Glomerular endothelial cell (primary cell): ENCODE results near the gene CREB5. TPM values are rescaled to one million over a fixed set of nuclear protein-coding genes. Genes with fewer than 3 reads are reported as not detected.

Source experiments
- DNase-seq: peaks from one replicate; pipeline ENCODE4 v3.0.0-alpha.2; 2011; ENCODE audit warnings: low read depth, low spot score; ENCODE audit errors: extremely low read depth
- total RNA-seq: library from RNA; depleted of rRNA; stranded (reverse); fragments of >200 nt; gene quantifications from 2 replicates; pipeline ENCODE4 v1.2.3, GENCODE V29; 2015

The CREB5 gene
- total RNA-seq, 1 donor from 2014 or later, result 28.7 TPM

DNA sequence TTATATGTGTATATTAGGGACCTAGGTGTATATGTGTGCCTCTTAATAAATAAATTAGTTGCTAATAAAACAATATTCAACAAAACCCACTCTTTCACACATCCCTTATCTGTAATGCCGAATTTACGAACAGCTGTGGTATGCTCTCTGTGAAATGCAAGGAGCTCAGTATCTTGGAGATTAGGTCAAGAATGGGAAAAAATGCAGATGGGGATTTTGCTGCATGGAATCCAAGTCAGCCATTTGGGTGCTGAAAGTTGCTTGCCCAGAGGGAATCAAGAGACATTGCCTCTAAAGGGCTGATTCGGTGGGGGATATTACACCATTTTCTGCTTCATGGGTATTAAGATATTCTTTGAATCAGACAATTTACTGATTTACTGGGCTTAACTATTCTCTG, 93.5 kb downstream of the CREB5 start:
- no peak for DNase-seq

DNA sequence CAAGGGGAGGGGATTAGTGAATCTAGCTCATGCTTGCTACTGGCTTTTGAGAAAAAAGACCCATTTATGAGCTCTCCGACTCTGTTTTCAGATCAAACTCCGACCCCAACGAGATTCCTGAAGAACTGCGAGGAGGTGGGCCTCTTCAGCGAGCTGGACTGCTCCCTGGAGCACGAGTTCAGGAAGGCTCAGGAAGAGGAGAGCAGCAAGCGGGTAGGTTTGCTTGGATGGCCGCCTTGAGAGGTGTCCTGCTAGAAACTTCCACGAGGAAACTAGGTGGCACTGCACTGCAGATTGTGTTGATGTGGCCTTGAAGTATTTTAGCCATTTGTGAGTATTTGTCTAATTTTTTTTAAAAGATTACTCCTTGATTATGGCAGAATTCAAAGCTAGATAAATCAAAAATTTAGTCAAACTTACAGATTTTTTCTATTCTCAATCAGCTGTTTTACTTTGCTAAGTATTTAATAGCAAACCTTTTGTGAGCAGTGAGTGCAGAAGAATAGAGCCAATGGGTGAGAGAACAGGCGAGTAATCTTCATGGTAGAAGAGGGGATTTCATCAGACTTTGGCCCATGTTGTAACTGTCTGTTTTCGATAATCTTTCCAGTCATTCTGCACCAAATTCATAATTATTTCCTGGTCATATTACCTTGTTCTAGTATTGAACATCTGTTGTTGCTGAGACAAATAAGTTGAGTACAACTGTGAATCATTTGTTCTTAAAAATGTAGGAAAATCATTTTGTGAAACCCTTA, 95.4 kb downstream of the CREB5 start:
- no peak for DNase-seq

DNA sequence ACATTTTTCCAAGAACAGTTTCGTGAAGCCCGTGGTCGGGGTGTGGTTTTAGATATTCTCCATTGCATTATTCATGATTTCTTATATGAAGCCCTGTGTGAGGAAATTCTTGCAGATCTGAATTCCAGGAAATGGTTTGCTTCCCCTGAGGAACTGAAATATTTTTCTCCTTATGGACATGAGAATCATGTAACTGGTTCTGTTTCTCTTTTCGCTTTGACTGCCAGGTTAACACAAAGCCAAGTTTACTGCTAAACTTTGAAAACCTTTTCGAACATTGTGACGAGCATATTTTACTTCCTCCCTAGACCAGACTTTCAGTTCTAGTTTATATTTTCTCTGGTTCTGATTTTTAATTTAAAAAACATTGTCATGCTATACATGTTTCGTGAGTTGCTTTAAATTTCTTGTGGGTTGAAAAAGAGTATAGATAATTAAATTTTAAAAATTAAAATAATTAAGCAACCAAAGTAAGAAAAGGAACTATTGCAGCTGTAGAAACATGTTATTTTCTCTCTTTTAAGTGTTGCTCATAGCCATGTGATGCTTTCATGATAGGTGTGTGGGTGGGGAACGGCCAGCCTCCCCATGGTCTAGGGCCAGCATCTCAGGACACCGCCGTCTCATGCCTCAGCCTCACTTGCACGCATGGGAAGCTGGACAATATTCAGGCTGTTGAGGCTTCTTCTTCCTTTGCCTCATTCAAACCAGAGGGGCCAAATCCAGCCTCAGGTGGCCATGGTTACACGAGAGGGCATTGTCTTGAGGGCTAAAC, 97.1 kb downstream of the CREB5 start:
- DNase-seq, result no peak

DNA sequence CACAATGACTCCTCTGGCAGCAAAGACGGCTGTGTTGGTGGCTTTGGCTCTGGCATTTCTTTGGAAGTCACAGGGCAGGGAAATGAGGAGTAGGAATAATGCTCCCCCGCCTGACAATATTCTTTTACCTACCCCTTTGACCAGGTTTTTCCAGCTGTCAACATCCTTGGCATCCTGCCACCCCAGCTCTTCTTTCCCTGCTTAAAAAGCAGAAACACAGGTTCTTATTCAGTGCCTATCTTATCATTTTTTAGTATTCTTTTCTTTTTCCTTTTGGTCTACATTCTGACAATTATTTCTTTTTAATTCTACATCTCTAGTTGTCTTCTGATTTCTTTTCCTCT, 97.7 kb downstream of the CREB5 start:
- no peak for DNase-seq

DNA sequence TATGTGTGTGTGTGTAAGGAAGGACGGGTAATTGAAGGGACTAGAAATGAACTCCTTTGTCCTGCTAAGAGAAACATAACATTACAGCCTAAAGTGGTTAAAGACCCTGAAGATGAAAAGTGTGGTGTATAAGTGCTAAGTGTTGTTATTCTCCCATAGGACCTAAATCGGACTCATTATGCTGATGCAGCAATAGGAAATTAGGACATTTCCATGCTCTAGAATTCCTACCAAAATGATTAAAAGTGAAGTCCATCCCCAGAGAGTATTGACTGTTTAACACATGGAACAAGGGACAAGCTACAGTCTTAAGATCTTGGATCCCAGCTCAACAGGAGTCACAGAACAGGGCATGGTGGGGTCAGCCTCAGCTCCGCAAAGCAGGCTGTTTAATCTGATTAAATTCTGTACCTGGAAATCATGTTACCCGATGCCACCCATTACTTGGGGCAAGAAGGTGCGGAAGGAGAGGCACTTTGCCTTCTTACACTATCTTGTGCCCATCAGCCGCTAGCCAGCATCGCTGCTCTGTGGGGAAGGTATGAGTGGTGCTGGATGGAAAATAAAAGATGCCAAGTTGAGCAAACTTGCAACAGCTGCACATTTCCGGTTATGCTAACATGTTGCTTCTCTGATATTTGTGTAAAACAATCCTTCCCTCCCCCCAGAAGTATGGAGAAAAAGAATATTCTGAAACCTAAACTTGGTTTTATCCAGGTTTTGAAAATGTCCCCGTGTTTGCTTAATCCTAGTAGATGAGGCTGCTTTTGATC, 100.5 kb downstream of the CREB5 start:
- no peak for DNase-seq

DNA sequence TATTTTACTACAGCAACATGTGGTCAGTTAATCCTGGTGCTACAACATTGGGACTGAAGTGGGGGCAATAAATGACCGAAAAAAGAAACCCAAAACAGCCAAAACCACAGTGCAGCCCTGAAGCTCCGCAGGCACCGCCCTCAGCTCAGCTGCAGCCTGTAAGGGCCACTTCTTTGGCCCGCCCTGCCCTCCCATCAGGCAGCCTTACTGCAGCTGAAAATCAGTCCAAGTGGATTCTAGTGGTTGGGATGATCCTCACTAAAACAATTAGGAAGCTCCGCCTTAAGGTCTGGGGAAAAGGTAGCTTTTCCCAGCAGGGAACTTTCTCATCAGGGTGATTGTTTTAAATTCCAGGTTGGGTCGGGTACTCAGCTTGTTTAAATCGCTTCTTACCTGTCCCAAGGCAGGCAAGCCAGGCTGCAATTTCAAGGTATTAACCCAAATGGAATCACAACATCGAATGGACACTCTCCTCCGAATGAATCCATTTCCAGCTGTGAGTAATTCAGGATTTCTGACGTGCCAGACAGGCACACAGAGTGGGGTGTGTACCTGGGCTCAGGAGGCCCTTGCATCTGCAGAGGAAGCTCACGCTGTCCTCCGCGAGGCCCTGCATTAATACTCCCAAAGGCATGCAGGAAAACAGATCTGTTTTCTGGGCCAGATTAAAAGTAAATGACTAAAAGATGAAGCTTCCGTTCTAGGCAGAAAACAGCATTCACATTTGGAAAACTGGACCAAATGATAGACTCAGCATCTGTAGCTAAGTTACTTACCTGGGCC, 104.3 kb downstream of the CREB5 start:
- DNase-seq, result no peak

DNA sequence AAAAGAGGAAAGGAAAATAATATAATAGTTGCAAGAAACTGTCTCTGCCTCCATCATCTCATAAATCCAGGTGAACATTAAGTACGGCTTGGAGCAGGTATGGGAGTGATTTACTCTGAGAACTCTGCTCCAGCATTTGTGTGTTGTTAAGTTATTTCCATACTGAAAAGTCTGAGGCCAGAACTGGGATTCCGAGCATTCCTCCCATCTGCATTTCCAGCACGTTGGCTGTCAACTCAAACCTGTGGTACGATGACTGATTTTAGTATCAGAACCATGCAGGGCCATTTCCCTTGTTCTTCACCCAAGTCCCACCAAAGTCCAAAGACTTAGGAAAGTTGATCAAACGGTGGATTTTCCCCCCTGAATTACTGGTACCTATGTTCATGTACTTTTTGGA, 104.9 kb downstream of the CREB5 start:
- DNase-seq, result no peak

DNA sequence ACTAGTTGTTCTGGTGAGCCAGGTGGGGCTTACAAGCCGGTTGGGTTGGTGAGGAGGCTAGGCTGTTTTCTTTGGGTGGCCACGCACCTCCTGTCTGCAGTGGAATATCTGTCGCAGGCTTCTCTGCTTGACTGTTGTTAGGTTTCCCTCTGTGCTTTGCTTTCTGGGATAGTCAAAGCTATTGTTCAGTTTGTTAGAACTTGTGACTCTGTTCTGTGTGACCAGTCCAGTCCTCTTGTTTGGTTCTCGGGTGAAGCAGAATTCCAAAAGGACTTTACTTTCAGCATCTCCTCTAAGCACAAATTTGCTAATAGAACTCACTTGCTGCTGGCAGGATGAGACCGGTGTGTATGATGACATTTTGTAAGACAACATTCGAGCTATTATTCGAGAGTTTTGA, 105.3 kb downstream of the CREB5 start:
- no peak for DNase-seq

DNA sequence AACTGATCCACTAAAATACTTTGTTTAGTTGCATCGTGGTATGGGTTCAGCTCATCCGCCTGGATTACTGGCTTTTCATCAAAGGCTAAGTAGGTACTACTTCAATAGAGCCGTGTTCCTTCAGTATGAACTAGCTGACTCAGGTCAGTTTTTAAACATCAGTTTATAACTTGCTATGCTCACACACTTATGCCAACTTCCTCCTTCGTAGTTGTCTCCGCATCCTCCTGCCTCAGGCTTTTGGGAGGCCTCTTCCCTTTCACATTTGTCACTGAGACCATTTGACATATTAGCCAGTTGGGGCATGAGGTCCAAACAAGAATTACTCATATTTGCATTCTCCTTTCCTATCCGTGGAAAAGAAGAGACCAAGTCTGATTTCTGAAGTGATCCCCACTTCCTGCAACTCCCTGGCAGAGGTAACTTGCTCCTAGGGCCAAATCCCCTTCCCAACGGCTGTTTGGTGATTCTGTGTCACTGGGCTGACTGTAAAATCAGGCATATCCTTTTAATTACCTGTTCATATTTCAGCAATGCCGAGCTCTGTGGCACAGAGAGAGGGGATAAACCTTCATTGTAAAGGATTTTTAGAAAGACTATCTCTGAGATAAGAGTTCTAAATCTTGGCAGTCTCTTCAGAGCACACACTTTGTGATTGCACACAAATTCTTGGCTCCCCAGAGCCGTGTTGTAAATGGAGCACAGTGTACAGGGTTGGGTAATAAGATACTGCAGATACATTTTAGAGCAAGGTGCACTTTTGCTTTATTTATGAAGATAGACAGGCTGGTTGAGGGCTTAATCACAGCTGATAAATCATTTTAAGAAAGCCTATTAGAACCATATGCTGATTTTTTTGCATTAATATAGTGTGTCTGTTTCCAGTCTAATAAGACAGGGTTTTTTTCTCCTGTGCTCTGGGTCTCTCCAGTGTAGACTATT, 108.0 kb downstream of the CREB5 start:
- no peak for DNase-seq

DNA sequence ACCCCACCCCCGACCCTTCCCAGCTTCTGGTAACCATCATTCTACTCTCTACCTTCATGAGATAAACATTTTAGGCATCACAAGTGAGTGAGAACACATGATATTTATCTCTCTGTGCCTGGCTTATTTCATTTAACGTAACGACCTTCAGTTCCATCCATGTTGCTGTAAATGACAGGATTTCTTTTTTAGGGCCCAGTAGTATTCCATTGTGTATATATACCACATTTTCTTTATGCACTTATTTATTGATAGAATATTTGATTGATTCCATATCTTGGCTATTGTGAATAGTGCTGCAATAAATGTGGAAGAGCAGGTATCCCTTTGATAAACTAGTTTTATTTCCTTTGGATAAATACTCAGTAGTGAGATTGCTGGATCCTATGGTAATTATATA, 112.7 kb downstream of the CREB5 start:
- DNase-seq, result no peak

DNA sequence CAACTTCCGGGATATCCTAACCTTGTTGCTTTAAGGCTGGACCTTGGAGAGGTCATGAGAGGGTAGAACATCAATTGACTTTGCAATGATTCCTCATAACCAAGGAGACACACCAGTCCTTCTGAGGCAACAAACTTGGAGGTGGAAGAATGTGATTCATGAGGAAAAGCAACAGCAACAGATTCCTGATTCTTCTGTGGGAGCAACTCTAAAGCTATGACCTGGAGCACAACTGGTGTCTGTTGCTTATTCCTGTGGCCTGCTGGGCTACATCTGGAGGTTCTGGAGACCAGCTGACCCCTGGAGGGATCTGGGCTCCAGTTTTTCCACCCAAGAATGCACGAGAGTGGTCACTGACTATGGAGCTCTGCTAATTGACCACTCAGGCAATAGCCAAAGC, 116.6 kb downstream of the CREB5 start:
- DNase-seq, result no peak

DNA sequence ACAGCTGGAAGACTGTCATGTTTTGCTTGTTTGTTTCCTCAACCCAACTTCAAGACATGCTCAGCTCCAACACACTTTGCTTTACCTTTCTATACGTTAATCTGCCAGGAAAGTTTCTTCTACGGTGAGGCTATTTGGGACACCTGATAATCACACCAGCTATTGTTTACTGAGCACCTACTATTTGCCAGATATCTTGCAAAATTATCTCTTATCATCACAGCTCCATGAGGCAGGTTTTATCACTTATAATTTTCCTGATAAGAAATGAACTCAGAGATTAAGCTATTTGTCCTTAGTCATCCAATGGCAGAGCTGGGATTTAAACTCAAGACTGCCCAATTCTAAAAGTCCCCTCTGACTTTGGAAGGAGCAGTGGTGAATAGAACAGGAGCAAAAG, 117.4 kb downstream of the CREB5 start:
- DNase-seq, result no peak

DNA sequence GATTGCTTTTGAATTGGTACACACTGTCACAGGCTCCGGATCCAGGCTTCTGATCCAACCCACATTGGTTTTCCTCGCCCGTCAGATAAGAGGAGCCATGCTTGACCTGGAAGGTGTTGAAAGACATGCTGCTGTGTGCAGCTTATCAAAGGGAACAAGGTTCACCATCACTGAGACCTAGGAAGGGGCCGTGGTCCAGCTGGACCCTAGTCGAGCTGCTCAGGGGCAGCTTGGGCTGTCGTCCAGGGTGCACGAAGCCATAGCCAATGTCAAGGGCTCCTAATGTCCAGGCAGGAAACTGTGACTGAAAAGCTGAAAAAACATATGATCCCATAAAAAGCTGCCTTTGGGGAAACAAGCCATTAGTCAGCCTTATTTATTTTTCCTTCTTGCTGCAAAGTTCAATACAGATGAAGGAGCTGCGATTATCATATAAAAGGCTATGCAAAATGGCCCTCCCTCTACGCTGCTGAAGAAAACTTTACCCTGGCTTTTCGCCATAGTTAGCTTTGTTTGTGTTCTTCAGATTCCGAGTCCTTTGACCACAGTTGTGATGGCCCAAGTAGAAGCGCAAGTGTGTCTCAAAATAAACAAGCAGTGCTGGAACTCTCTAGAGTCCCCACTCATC, 118.0 kb downstream of the CREB5 start:
- DNase-seq, result no peak

DNA sequence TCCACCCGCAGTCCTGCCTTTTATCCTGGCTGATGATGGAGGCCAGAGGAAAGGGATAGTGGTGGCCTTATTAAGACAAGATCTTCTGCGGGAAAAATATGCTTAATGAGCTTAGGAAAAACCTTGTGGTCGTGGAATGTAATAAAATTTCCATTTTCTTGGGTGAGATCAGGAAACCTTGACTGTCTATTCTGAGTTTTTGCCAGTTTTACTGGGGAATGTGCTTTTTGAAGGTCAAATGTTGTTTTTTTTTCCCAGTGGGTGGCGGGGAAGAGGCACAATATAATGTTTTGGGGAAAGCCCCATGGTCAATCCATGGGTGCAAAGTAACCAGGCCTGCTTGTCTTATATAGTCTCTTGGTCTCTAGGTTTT, 118.5 kb downstream of the CREB5 start:
- no peak for DNase-seq

DNA sequence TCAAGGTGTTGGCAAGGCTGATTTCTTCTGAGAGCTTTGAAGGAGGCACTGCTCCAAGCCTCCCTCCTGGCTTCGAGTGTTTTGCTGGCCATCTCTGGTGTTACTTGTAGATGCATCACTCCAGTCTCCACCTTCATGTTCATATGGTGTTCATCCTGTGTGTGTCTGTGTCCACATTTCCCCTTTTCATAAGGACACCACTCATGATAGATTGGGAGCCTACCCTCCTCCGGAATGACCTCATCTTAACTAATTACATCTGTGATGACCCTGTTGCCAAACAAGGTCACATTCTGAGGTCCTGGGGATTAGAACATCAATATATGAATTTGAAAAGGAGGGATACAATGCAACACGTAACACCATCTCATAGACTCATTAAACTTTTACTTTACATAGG, 119.0 kb downstream of the CREB5 start:
- DNase-seq, result no peak

DNA sequence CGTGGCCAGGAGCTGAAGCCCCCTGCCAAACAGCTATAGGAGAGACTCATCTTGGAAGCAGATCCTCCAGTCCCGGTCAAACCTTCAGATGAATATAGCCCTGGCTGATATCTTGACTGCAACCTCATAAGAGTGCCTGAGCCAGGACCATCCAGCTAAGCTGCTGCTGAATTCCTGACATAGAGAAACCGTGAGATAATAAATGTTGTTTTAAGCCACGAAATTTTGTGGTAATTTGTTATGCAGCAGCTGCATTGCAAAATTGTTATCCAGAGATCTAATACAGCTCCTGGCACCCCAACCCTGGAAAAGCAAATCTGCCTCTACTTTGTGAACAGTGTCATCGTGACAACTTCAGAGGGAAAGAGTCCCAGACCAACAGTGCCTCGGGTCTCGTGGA, 119.9 kb downstream of the CREB5 start:
- no peak for DNase-seq

DNA sequence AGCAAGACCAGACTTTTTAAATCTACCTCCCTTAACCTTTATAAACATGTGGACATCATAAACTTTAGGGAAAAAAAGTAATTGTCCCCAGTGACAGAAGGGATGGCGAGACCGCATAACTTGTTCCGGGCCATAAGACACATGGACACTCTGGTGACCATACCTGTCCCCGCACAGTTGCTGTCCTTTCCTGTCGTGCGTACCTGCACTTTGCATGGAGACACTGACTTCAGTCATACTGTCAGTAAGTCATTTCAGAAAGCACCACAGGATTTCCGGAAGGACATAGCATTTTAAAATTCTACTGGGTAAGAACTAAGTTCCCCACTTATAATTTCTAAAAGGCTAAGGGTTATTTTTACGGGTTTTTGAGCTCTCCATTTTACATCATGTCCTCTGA, 120.9 kb downstream of the CREB5 start:
- DNase-seq, result no peak

DNA sequence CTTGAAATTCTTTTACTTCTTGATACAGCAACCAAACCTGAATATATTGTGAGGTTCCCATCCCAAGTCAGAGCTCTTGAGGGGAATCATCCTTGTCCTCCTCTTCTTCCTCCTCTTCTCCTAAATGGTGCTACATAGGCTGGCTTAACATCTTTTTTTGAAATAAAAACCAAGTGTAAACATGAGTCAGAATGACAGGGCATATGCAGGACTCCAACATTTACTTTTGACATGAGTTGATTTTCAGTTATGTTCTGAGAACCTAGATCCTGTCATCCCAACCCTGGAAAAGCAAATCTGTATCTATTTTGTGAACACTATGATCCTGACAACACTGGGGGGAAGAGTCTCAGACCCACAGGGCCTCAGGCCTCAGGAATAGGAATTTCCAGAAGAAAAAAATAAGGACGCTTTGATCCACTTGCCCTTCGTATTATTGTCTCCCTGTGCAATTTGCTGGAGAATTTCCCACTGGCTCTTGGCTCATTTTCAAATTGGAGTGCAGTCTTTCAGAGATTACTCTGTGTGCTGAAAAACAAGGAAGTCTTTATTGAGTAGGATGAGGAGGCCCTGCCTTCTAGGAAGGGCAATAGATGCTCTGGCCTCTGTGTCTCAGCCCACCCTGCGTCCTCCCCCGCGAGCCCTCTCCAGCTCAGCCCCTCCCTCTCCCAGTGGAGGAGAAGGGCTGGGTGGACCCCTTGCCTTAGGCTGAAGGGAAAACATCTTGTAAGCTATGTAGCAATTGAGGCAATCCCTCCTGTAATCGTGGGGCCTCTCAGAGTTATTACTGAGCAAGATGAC, 121.6 kb downstream of the CREB5 start:
- no peak for DNase-seq

DNA sequence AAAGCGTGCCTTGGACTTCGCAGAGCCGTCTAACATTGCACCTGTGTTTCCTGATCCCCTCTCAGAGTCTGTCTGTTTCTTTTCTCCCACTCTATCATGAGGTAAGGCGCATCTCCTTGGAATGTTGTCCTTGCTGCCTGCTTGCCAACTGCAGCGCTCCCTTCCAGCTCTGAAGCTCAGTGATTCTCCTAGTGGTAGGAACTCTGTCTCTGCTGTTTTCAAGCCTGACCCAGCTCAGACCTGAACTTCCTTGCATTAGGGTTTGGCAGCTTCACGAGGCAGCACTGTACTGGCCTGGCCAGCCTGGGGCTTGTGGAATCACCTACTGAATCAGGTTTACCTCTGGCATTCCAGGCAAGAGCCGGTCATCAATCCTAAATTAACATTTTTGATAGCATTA, 123.9 kb downstream of the CREB5 start:
- DNase-seq, result no peak
